ENCODE data around the gene ENTPD6.

DNA sequence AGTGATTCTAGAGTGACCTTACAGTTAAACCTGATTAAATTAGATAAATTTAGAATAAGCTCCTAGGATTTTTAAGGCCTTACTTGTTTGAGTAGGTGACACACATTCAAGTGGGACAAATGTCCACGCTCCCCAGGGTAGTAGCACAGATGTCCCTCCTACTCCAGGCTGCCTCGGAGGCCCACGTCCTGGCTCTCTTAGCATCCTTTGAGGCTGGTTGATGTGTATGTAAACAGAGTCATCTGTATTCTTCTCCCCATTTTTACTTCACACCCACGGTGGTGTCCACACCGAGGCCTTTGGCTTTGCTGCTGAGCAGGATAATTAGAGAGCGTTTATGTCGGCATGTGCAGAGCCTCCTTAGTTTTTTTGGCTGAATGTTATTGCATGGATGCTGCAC lies 15.8 kb downstream of the ENTPD6 start:
- TF ChIP-seq CTCF (IDR thresholded peaks at IDR 0.05) (no peak), POLR2A (IDR thresholded peaks at IDR 0.05) (no peak)

Data from heart left ventricle (tissue), 13 donors.